Activated T-cell treated with anti-CD3 and anti-CD28 coated beads, Interleukin-2, amount 50 U/mL, for 1 hour (primary cell): ENCODE data around the gene MOSPD3.
"Not testable (repeated sequence)": the region's sequence is repeated elsewhere in the genome, so short reads cannot be mapped to it uniquely, and the experiment has no call there.

Experiments
- DNase-seq: peaks from one replicate; pipeline ENCODE4 v3.0.0-alpha.2; 2020

The MOSPD3 gene

GRCh38 chr7:100626530-100627237, 14.3 kb downstream of the MOSPD3 start:
- DNase-seq, result peak; percentile 91

GRCh38 chr7:100627238-100627549, 14.9 kb downstream of the MOSPD3 start:
- DNase-seq, result no peak

GRCh38 chr7:100629117-100629716, 16.9 kb downstream of the MOSPD3 start:
- no peak for DNase-seq

GRCh38 chr7:100630066-100630465, 17.7 kb downstream of the MOSPD3 start:
- DNase-seq, result no peak

- peak; percentile 67 for DNase-seq
These were observed 20.8 kb downstream of the MOSPD3 start for GRCh38 chr7:100632951-100633717.

- no peak for DNase-seq
These were observed 27.7 kb downstream of the MOSPD3 start for GRCh38 chr7:100639995-100640516.

GRCh38 chr7:100640517-100641440, 28.4 kb downstream of the MOSPD3 start:
- no peak for DNase-seq

GRCh38 chr7:100641463-100641859, 29.1 kb downstream of the MOSPD3 start, which contains the start of gene TFR2:
Gene TFR2, minus strand, starts transcription at chr7:100641552. Its CDS starts 43 bp downstream, at chr7:100641509.
- no peak for DNase-seq

GRCh38 chr7:100641860-100642533, 29.7 kb downstream of the MOSPD3 start:
- no peak for DNase-seq

- peak; percentile 29 for DNase-seq
These were observed 30.2 kb downstream of the MOSPD3 start for GRCh38 chr7:100642534-100642907.

GRCh38 chr7:100649826-100650565, 37.7 kb downstream of the MOSPD3 start:
- no peak for DNase-seq

- no peak for DNase-seq
These were observed 42.8 kb downstream of the MOSPD3 start for GRCh38 chr7:100654908-100655831.

- DNase-seq, result peak; percentile 68
These were observed 43.8 kb downstream of the MOSPD3 start, which contains the start of gene ACTL6B for GRCh38 chr7:100655908-100656674. Gene ACTL6B, minus strand, starts transcription at chr7:100656448. Its CDS starts 94 bp downstream, at chr7:100656354.

GRCh38 chr7:100662194-100662776, 49.9 kb downstream of the MOSPD3 start:
- DNase-seq, result not testable (repeated sequence)
